IMR-90 (cell line): ENCODE measurements around the gene SCAF1. TPM values are rescaled to one million over a fixed set of nuclear protein-coding genes. Genes with fewer than 3 reads are reported as not detected.

Source experiments
- ATAC-seq: fragments of 200-7000 bp; cut with Tn5 transposase; 2 replicates; pipeline ENCODE4 v1.9.1; 2020; ENCODE audit warnings: low read depth, mild to moderate bottlenecking, moderate library complexity
- BruUV-seq: library from RNA; stranded (reverse); fragments of 400-500 nt; replicated peaks from 2 replicates; lab custom pipeline; 2021; lab: Mats Ljungman, UMichigan
- CTCF ChIA-PET: fragments of 300-600 bp; formaldehyde crosslinking; extraction: SDS; loops from one replicate; lab custom pipeline; 2021; ENCODE audit warnings: antibody characterized with exemption; lab: Yijun Ruan, JAX
- POLR2A ChIA-PET: fragments of 300-600 bp; sonication (Branson Sonifier 250); formaldehyde crosslinking; loops from one replicate; lab custom pipeline; 2022; ENCODE audit warnings: antibody characterized with exemption; ENCODE audit not compliant: unreplicated experiment; lab: Charles Lee
- DNase-seq: peaks from one replicate; pipeline ENCODE4 v3.0.0; 2013
- H2AFZ ChIP-seq: replicated peaks from 2 replicates; pipeline ENCODE3; 2013; ENCODE audit warnings: low read length, mild to moderate bottlenecking; ENCODE audit not compliant: poor library complexity
- H2AK5ac ChIP-seq: 2 replicates; pipeline ENCODE4 v1.6.1; 2013; ENCODE audit warnings: low read depth, low read length, inconsistent platforms
- H2AK9ac ChIP-seq: replicated peaks from 2 replicates; pipeline ENCODE3; 2013; ENCODE audit warnings: mild to moderate bottlenecking, low read depth, low read length, moderate library complexity; ENCODE audit not compliant: poor library complexity
- H2BK120ac ChIP-seq: 2 replicates; pipeline ENCODE4 v1.6.1; 2013; ENCODE audit warnings: low read depth, low read length, inconsistent platforms
- H2BK15ac ChIP-seq: 3 replicates; pipeline ENCODE4 v1.6.1; 2013; ENCODE audit warnings: low read depth, low read length, inconsistent platforms
- H2BK20ac ChIP-seq: 2 replicates; pipeline ENCODE4 v1.6.1; 2013; ENCODE audit warnings: low read depth, mild to moderate bottlenecking, inconsistent platforms, low read length, moderate library complexity
- H2BK5ac ChIP-seq: 2 replicates; pipeline ENCODE4 v1.6.1; 2013; ENCODE audit warnings: mild to moderate bottlenecking, low read depth, low read length, inconsistent platforms; ENCODE audit not compliant: poor library complexity, severe bottlenecking
- H3K14ac ChIP-seq: replicated peaks from 2 replicates; pipeline ENCODE4 v1.6.1; 2013; ENCODE audit warnings: low read depth, low read length, inconsistent platforms
- H3K18ac ChIP-seq: 2 replicates; pipeline ENCODE4 v1.6.1; 2013; ENCODE audit warnings: low read depth, low read length, control low read depth
- H3K23ac ChIP-seq: 2 replicates; pipeline ENCODE4 v1.6.1; 2013; ENCODE audit warnings: low read depth, low read length, inconsistent platforms
- H3K27ac ChIP-seq: 2 replicates; pipeline ENCODE4 v1.5.1; 2013; ENCODE audit warnings: mild to moderate bottlenecking, control low read depth, low read length; ENCODE audit not compliant: insufficient read depth
- H3K27me3 ChIP-seq: 2 replicates; pipeline ENCODE4 v1.6.1; 2013; ENCODE audit warnings: low read length; ENCODE audit not compliant: control insufficient read depth, insufficient read depth
- H3K36me3 ChIP-seq: 2 replicates; pipeline ENCODE4 v1.6.1; 2013; ENCODE audit warnings: low read length, mixed read lengths; ENCODE audit not compliant: control insufficient read depth, insufficient read depth
- H3K4ac ChIP-seq: 2 replicates; pipeline ENCODE4 v1.6.1; 2013; ENCODE audit warnings: low read depth, low read length, inconsistent platforms
- H3K4me1 ChIP-seq: 2 replicates; pipeline ENCODE4 v1.6.1; 2013; ENCODE audit warnings: low read length, mixed read lengths; ENCODE audit not compliant: control insufficient read depth, insufficient read depth
- H3K4me2 ChIP-seq: 2 replicates; pipeline ENCODE4 v1.6.1; 2013; ENCODE audit warnings: low read depth, mild to moderate bottlenecking, control low read depth, low read length, moderate library complexity
- H3K4me3 ChIP-seq: 2 replicates; pipeline ENCODE4 v1.5.1; 2013; ENCODE audit warnings: low read depth, mild to moderate bottlenecking, control low read depth, low read length, moderate library complexity; ENCODE audit not compliant: insufficient read depth
- H3K56ac ChIP-seq: 2 replicates; pipeline ENCODE4 v1.6.1; 2013; ENCODE audit warnings: low read length, inconsistent platforms; ENCODE audit not compliant: insufficient read depth; ENCODE audit errors: extremely low read depth
- H3K79me1 ChIP-seq, 2 experiments: 2 replicates each; pipeline ENCODE4 v1.6.1; 2013; ENCODE audit warnings: low read length in 2 of 2, inconsistent platforms in 1 of 2, low read depth in 1 of 2
- H3K9ac ChIP-seq: 2 replicates; pipeline ENCODE4 v1.6.1; 2013; ENCODE audit warnings: low read depth, low read length, control low read depth
- H3K9me1 ChIP-seq: 2 replicates; pipeline ENCODE4 v1.6.1; 2013; ENCODE audit warnings: low read length, inconsistent platforms; ENCODE audit not compliant: insufficient read depth
- H3K9me3 ChIP-seq: 2 replicates; pipeline ENCODE4 v1.6.1; 2013; ENCODE audit warnings: low read length; ENCODE audit not compliant: control insufficient read depth, insufficient read depth
- H4K20me1 ChIP-seq: 2 replicates; pipeline ENCODE4 v1.6.1; 2013; ENCODE audit warnings: low read length, inconsistent platforms; ENCODE audit not compliant: insufficient read depth
- H4K5ac ChIP-seq: 2 replicates; pipeline ENCODE4 v1.6.1; 2013; ENCODE audit warnings: mild to moderate bottlenecking, low read depth, low read length, control low read depth
- H4K8ac ChIP-seq, 2 experiments: 2 replicates each; pipeline ENCODE4 v1.6.1; 2013; ENCODE audit warnings: low read depth in 2 of 2, low read length in 2 of 2, control low read depth in 1 of 2, inconsistent platforms in 1 of 2
- H4K91ac ChIP-seq: 2 replicates; pipeline ENCODE4 v1.6.1; 2013; ENCODE audit warnings: low read depth, low read length, inconsistent platforms; ENCODE audit not compliant: insufficient read depth
- BHLHE40 ChIP-seq: fragments of 150-350 bp; IDR thresholded peaks from 2 replicates; pipeline ENCODE4 v1.6.1; 2016; ENCODE audit warnings: mild to moderate bottlenecking, low read depth, low read length
- CEBPB ChIP-seq: IDR thresholded peaks from 2 replicates; pipeline ENCODE4 v1.6.1; 2012; ENCODE audit warnings: low read depth, low read length, improper control_type of control experiment
- CHD1 ChIP-seq: IDR thresholded peaks from 2 replicates; pipeline ENCODE4 v1.6.1; 2012; ENCODE audit warnings: low read depth, low read length, improper control_type of control experiment
- FOS ChIP-seq: fragments of 150-350 bp; IDR thresholded peaks from 2 replicates; pipeline ENCODE4 v1.6.1; 2016; ENCODE audit warnings: low read depth, low read length
- MAFK ChIP-seq: IDR thresholded peaks from 2 replicates; pipeline ENCODE4 v1.6.1; 2012; ENCODE audit warnings: low read depth, low read length, improper control_type of control experiment
- MAZ ChIP-seq: IDR thresholded peaks from 2 replicates; pipeline ENCODE4 v1.6.1; 2012; ENCODE audit warnings: low read depth, mild to moderate bottlenecking, low read length, improper control_type of control experiment, moderate library complexity, borderline replicate concordance
- MXI1 ChIP-seq: IDR thresholded peaks from 2 replicates; pipeline ENCODE4 v1.6.1; 2012; ENCODE audit warnings: low read depth, mild to moderate bottlenecking, low read length, moderate library complexity, borderline replicate concordance
- NFE2L2 ChIP-seq: fragments of 150-350 bp; IDR thresholded peaks from 2 replicates; pipeline ENCODE4 v1.6.1; 2016; ENCODE audit warnings: low read depth, mild to moderate bottlenecking, low read length
- POLR2A ChIP-seq: IDR thresholded peaks from 2 replicates; pipeline ENCODE4 v1.6.1; 2012; ENCODE audit warnings: mild to moderate bottlenecking, low read depth, low read length
- RAD21 ChIP-seq: IDR thresholded peaks from 2 replicates; pipeline ENCODE4 v1.6.1; 2012; ENCODE audit warnings: low read length, improper control_type of control experiment
- RCOR1 ChIP-seq: IDR thresholded peaks from 2 replicates; pipeline ENCODE4 v1.6.1; 2012; ENCODE audit warnings: mild to moderate bottlenecking, low read length, improper control_type of control experiment; ENCODE audit not compliant: insufficient replicate concordance
- RFX5 ChIP-seq: IDR thresholded peaks from 2 replicates; pipeline ENCODE4 v1.8.0; 2012; ENCODE audit warnings: low read depth, mild to moderate bottlenecking, low read length, moderate library complexity
- SMC3 ChIP-seq: fragments of 150-350 bp; IDR thresholded peaks from 2 replicates; pipeline ENCODE4 v1.6.1; 2016; ENCODE audit warnings: low read depth, mild to moderate bottlenecking, antibody characterized with exemption, low read length, moderate library complexity
- WGBS, 2 experiments: methylation state at CpG; one replicate each; pipeline versions ENCODE4 v1.1.5 to v1.1.7; 2013; ENCODE audit warnings: missing lambda C conversion rate in 2 of 2; ENCODE audit not compliant: insufficient read length in 1 of 2; ENCODE audit errors: extremely low coverage in 2 of 2; 5-methylcytosine and 5-hydroxymethylcytosine counted together
- dilution Hi-C: fragments of 300-500 bp; cut with HindIII; formaldehyde crosslinking; loops from one replicate; pipeline ENCODE4 v1.14.3; 2018; ENCODE audit warnings: low sequenced_read_pairs; ENCODE audit not compliant: unreplicated experiment
- in situ Hi-C: fragments of 300-500 bp; cut with MboI; formaldehyde crosslinking; loops from 3 replicates; pipeline ENCODE4 v1.14.3; 2019; ENCODE audit warnings: low sequenced_read_pairs, inconsistent platforms, mixed read lengths
- intact Hi-C: fragments of 100-400 bp; cut with micrococcal nuclease; formaldehyde crosslinking; loops from 2 replicates; pipeline ENCODE4 v1.10.0; 2022
- polyA plus RNA-seq, 3 experiments: library from polyadenylated mRNA; depleted of rRNA; stranded (reverse); fragments of >200 nt; gene quantifications; 2 replicates each; pipeline ENCODE4 v1.2.3, GENCODE V29; 2012; ENCODE audit warnings: low replicate concordance in 1 of 3
- total RNA-seq: library from RNA; depleted of rRNA; stranded (reverse); fragments of >200 nt; gene quantifications from 2 replicates; pipeline ENCODE4 v1.2.3, GENCODE V29; 2012
- TF ChIP-seq, protein P1 (sequence below): conservative IDR thresholded peaks from 2 replicates; pipeline ENCODE4 v1.5.1; 2012; ENCODE audit warnings: mild to moderate bottlenecking, low read depth, low read length, improper control_type of control experiment
- TF ChIP-seq, protein P2 (sequence below): fragments of 150-350 bp; IDR thresholded peaks from 2 replicates; pipeline ENCODE4 v1.6.1; 2017; ENCODE audit warnings: mild to moderate bottlenecking, antibody characterized with exemption, low read length, low read depth
- TF ChIP-seq, protein P3 (sequence below): fragments of 150-350 bp; IDR thresholded peaks from 2 replicates; pipeline ENCODE4 v1.6.1; 2016; ENCODE audit warnings: low read depth, mild to moderate bottlenecking, low read length, moderate library complexity, borderline replicate concordance

The SCAF1 gene
- total and polyA plus RNA-seq, 2 of the 4 experiments (the other 2 are of a cell fraction): 2.2 to 14.8 TPM

DNA sequence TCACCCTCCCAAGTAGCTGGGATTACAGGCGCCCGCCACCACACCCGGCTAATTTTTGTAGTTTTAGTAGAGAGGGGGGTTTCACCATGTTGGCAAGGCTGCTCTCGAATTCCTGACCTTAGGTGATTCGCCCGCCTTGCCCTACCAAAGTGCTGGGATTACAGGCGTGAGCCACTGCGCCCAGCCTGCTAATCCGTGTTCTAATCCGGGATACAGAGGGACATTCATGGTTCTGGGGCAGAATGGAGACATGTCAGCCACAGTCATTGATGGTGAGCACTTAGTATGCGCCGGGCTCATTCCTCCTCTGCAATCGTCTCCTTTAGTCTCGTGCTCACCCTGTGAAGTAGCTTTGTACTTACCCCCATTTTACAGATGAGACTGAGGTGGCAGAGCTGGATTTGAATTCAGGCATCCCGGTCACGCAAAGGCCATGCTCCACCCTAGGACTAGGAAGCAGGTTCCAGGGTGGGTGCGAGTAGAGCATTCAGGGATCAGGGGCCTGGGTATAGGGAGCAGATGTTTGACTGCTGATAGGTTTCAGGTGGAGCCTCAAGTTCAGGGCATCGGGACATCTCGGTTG lies 10.3 kb upstream of the SCAF1 start:
- Histone ChIP-seq H3K23ac (0 out of 2 replicates have a peak overlapping the region, but pooled peaks have one; percentile 8), H4K5ac (no peak overlapping the region), H3K56ac (no peak overlapping the region), H3K9me3 (no peaks in the 10 kb centered on the region), H3K4me1 (peaks cover 2% of the 10 kb centered on the region; the same call in 1 of the 2 replicates), H3K27me3 (no peaks in the 10 kb centered on the region), H2BK120ac (no peak overlapping the region), H3K9me1 (peaks cover 9% of the 10 kb centered on the region; the same call in 1 of the 2 replicates), H2BK15ac (no peak overlapping the region), H4K20me1 (no peaks in the 10 kb centered on the region), H2BK20ac (no peak overlapping the region), H2AFZ (no peak overlapping the region), H4K91ac (no peak overlapping the region), H3K36me3 (peaks cover 23% of the 10 kb centered on the region), H2AK9ac (no peak overlapping the region), H3K4ac (no peak overlapping the region), H3K4me3 (no peak overlapping the region), H2BK5ac (no peak overlapping the region), H3K79me1 (peaks cover 0 to 29% of the 10 kb centered on the region in 2 experiments; a peak in 2 of 4 replicates), H4K8ac (no peak overlapping the region), H3K27ac (no peak overlapping the region), H3K14ac (0 out of 2 replicates have a peak overlapping the region, but pooled peaks have one; percentile 8), H3K9ac (no peak overlapping the region), H2AK5ac (no peak overlapping the region), H3K4me2 (no peak overlapping the region), H3K18ac (no peak overlapping the region)
- BruUV-seq: no TSS peak
- dilution Hi-C loops: no loop called here
- intact Hi-C loops: no loop called here
- in situ Hi-C loops: no loop called here
- 92% methylated on average over 8 of the region's 19 CpGs; no CpG with 5 or more reads in 1 of the 2 experiments for WGBS, 2 experiments
- no peak for DNase-seq
- ChIA-PET CTCF (interaction anchor here (0.6 to 1.0 kb wide), 3 partner anchors 8 to 158 kb away, joined by 3 to 4 read pairs (median 3); partner anchors contain the start of gene FLT3LG), POLR2A (no interaction called here)
- ATAC-seq: no peak
- TF ChIP-seq BHLHE40 (no peak), MAZ (no peak), SMC3 (no peak), FOS (no peak), MXI1 (no peak), NFE2L2 (no peak), RCOR1 (no peak), CHD1 (no peak), RAD21 (no peak), RFX5 (no peak), MAFK (no peak), POLR2A (no peak), CEBPB (no peak)
- TF ChIP-seq, protein P1, sequence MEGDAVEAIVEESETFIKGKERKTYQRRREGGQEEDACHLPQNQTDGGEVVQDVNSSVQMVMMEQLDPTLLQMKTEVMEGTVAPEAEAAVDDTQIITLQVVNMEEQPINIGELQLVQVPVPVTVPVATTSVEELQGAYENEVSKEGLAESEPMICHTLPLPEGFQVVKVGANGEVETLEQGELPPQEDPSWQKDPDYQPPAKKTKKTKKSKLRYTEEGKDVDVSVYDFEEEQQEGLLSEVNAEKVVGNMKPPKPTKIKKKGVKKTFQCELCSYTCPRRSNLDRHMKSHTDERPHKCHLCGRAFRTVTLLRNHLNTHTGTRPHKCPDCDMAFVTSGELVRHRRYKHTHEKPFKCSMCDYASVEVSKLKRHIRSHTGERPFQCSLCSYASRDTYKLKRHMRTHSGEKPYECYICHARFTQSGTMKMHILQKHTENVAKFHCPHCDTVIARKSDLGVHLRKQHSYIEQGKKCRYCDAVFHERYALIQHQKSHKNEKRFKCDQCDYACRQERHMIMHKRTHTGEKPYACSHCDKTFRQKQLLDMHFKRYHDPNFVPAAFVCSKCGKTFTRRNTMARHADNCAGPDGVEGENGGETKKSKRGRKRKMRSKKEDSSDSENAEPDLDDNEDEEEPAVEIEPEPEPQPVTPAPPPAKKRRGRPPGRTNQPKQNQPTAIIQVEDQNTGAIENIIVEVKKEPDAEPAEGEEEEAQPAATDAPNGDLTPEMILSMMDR: no peak
- TF ChIP-seq, protein P2, sequence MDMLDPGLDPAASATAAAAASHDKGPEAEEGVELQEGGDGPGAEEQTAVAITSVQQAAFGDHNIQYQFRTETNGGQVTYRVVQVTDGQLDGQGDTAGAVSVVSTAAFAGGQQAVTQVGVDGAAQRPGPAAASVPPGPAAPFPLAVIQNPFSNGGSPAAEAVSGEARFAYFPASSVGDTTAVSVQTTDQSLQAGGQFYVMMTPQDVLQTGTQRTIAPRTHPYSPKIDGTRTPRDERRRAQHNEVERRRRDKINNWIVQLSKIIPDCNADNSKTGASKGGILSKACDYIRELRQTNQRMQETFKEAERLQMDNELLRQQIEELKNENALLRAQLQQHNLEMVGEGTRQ: no peak
- TF ChIP-seq, protein P3, sequence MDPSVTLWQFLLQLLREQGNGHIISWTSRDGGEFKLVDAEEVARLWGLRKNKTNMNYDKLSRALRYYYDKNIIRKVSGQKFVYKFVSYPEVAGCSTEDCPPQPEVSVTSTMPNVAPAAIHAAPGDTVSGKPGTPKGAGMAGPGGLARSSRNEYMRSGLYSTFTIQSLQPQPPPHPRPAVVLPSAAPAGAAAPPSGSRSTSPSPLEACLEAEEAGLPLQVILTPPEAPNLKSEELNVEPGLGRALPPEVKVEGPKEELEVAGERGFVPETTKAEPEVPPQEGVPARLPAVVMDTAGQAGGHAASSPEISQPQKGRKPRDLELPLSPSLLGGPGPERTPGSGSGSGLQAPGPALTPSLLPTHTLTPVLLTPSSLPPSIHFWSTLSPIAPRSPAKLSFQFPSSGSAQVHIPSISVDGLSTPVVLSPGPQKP: no peak
